Measurements from ENCODE around the gene PTN. TPM values are rescaled to one million over a fixed set of nuclear protein-coding genes. Genes with fewer than 3 reads are reported as not detected.

The PTN gene
- total RNA-seq, 1 experiment from 2014 or later: 7.0 TPM

DNA sequence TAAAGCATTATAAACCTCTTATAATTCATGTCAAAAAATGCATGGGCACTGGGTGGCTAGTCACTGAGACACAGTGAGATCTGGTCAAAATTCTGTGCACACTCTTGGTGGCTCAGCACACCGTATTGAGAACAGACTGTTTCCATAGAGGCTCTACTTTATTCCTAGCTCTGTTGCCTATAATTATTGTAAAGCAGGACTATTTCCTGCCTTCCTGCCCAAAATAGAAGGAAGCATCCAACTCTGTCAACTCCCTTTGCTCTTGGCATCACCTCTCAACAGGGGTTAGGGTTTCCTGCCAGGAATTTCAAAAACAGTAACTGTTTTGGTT is 45.1 kb downstream of the PTN start:
- H3K9me3 ChIP-seq (ENCODE audit: insufficient read depth, low read depth): no peaks in the 10 kb centered on the region
- no peak overlapping the region for H2AFZ ChIP-seq
- H3K9me2 ChIP-seq (ENCODE audit: insufficient read depth): no peaks in the 10 kb centered on the region; the same call in 1 of the 2 replicates
- ChIA-PET POLR2A (ENCODE audit: unreplicated experiment) (no interaction called here), CTCF (interaction anchor here (0.6 kb wide), 1 partner anchor 11 kb away, joined by 4 read pairs; no protein-coding TSS in a partner anchor)
- no peak for DNase-seq
- intact Hi-C loops (cut with micrococcal nuclease; ENCODE audit: unreplicated experiment): no loop called here
- H3K36me3 ChIP-seq (ENCODE audit: low read depth): no peaks in the 10 kb centered on the region
- no peaks in the 10 kb centered on the region for H3K79me2 ChIP-seq (ENCODE audit: low read depth)
- H3K4me2 ChIP-seq: no peak overlapping the region
- no peaks in the 10 kb centered on the region for H4K20me1 ChIP-seq (ENCODE audit: insufficient read depth)
- no TSS peak for BruUV-seq (replicated peaks)
- no peaks in the 10 kb centered on the region for H3F3A ChIP-seq (ENCODE audit: insufficient read depth, low read depth)
- no peak overlapping the region for H3K27ac ChIP-seq
- peaks cover 4% of the 10 kb centered on the region; the same call in 1 of the 2 replicates for H3K27me3 ChIP-seq (ENCODE audit: insufficient read depth, low read depth)
- TF ChIP-seq, protein P1, sequence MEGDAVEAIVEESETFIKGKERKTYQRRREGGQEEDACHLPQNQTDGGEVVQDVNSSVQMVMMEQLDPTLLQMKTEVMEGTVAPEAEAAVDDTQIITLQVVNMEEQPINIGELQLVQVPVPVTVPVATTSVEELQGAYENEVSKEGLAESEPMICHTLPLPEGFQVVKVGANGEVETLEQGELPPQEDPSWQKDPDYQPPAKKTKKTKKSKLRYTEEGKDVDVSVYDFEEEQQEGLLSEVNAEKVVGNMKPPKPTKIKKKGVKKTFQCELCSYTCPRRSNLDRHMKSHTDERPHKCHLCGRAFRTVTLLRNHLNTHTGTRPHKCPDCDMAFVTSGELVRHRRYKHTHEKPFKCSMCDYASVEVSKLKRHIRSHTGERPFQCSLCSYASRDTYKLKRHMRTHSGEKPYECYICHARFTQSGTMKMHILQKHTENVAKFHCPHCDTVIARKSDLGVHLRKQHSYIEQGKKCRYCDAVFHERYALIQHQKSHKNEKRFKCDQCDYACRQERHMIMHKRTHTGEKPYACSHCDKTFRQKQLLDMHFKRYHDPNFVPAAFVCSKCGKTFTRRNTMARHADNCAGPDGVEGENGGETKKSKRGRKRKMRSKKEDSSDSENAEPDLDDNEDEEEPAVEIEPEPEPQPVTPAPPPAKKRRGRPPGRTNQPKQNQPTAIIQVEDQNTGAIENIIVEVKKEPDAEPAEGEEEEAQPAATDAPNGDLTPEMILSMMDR (conservative IDR thresholded peaks at IDR 0.05): no peak
- TF ChIP-seq EZH2 (IDR thresholded peaks at IDR 0.05; ENCODE audit: low read depth): no peak
- no peak overlapping the region for H3K4me3 ChIP-seq
- H3K4me1 ChIP-seq (replicated peaks; ENCODE audit: insufficient read depth): no peaks in the 10 kb centered on the region

- CTCF ChIA-PET: interaction anchor here (0.6 kb wide), 1 partner anchor 12 kb away, joined by 4 read pairs; no protein-coding TSS in a partner anchor
Observed at GRCh38 chr7:137297551-137298463, 45.7 kb downstream of the PTN start.

DNA sequence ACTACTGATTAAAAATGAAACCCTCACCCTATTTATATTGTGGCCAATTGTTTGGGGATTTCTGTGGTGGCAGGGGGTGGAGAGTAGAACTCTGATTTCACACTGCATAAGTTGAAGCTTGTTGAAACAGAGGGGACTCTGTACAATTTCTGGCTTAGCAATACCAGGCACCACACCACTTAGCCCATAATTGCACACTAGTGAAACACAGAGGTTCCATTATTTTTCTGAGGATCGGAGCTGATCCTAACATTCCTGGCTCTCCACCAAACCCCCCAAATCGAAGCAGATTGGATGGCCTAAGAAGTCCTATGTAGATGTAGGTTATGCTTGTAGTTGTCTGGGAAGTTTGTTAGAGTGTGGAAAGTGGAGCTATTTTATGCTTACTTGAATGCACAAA is 47.0 kb downstream of the PTN start:
- CTCF ChIA-PET: interaction anchor here (0.5 kb wide), 1 partner anchor 443 kb away, joined by 4 read pairs; no protein-coding TSS in a partner anchor
- intact Hi-C loops (cut with micrococcal nuclease; ENCODE audit: unreplicated experiment): no loop called here
- Histone ChIP-seq H3K79me2 (ENCODE audit: low read depth) (no peaks in the 10 kb centered on the region), H3K27me3 (ENCODE audit: insufficient read depth, low read depth) (peaks cover 4% of the 10 kb centered on the region; the same call in 1 of the 2 replicates), H2AFZ (no peak overlapping the region), H3K9me2 (ENCODE audit: insufficient read depth) (no peaks in the 10 kb centered on the region; the same call in 1 of the 2 replicates), H3F3A (ENCODE audit: insufficient read depth, low read depth) (no peaks in the 10 kb centered on the region), H3K4me2 (no peak overlapping the region), H4K20me1 (ENCODE audit: insufficient read depth) (no peaks in the 10 kb centered on the region), H3K4me1 (replicated peaks; ENCODE audit: insufficient read depth) (no peaks in the 10 kb centered on the region), H3K36me3 (ENCODE audit: low read depth) (no peaks in the 10 kb centered on the region), H3K9me3 (ENCODE audit: insufficient read depth, low read depth) (no peaks in the 10 kb centered on the region), H3K4me3 (no peak overlapping the region), H3K27ac (no peak overlapping the region)
- DNase-seq: no peak
- BruUV-seq (replicated peaks): no TSS peak
- POLR2A ChIA-PET (ENCODE audit: unreplicated experiment): no interaction called here
- TF ChIP-seq, protein P1 (conservative IDR thresholded peaks at IDR 0.05): no peak
- no peak for TF ChIP-seq EZH2 (IDR thresholded peaks at IDR 0.05; ENCODE audit: low read depth)

More at GRCh38 chr7:137297551-137298463, 45.7 kb downstream of the PTN start:
- no peaks in the 10 kb centered on the region for H3K36me3 ChIP-seq (ENCODE audit: low read depth)
- H3K4me3 ChIP-seq: no peak overlapping the region
- no peak overlapping the region for H2AFZ ChIP-seq
- TF ChIP-seq EZH2 (IDR thresholded peaks at IDR 0.05; ENCODE audit: low read depth): no peak
- TF ChIP-seq, protein P1 (conservative IDR thresholded peaks at IDR 0.05): no peak
- peaks cover 4% of the 10 kb centered on the region; the same call in 1 of the 2 replicates for H3K27me3 ChIP-seq (ENCODE audit: insufficient read depth, low read depth)
- no peak for DNase-seq
- H3K9me2 ChIP-seq (ENCODE audit: insufficient read depth): no peaks in the 10 kb centered on the region; the same call in 1 of the 2 replicates
- POLR2A ChIA-PET (ENCODE audit: unreplicated experiment): no interaction called here
- no peaks in the 10 kb centered on the region for H3F3A ChIP-seq (ENCODE audit: insufficient read depth, low read depth)
- no peaks in the 10 kb centered on the region for H3K79me2 ChIP-seq (ENCODE audit: low read depth)
- no peaks in the 10 kb centered on the region for H3K4me1 ChIP-seq (replicated peaks; ENCODE audit: insufficient read depth)
- no peak overlapping the region for H3K4me2 ChIP-seq
- no peaks in the 10 kb centered on the region for H3K9me3 ChIP-seq (ENCODE audit: insufficient read depth, low read depth)
- no peaks in the 10 kb centered on the region for H4K20me1 ChIP-seq (ENCODE audit: insufficient read depth)
- no TSS peak for BruUV-seq (replicated peaks)
- no peak overlapping the region for H3K27ac ChIP-seq
- intact Hi-C loops (cut with micrococcal nuclease; ENCODE audit: unreplicated experiment): no loop called here
